Psoas muscle (tissue), 8 donors: Measurements from ENCODE around the gene ELAVL2. TPM values are rescaled to one million over a fixed set of nuclear protein-coding genes. Genes with fewer than 3 reads are reported as not detected.

ENCODE experiments used
- ATAC-seq, 4 donors: fragments of 200-7000 bp; cut with Tn5 transposase; one replicate each; pipeline ENCODE4 v1.9.1; 2020; ENCODE audit warnings: moderate library complexity in 3 of 4, mild to moderate bottlenecking in 2 of 4
- DNase-seq, 2 donors: peaks; one replicate each; pipeline ENCODE4 v3.0.0-alpha.2; 2020
- H3K27ac ChIP-seq: fragments of 200-600 bp; one replicate; pipeline ENCODE4 v1.8.0; 2022
- H3K27me3 ChIP-seq, 3 donors: fragments of 200-600 bp in 1 of 3; one replicate each; pipeline versions ENCODE4 v1.6.1 to v1.8.0; 2013 to 2022; ENCODE audit warnings: low read length in 2 of 3, mild to moderate bottlenecking in 2 of 3, moderate library complexity in 1 of 3; ENCODE audit not compliant: insufficient read depth in 3 of 3
- H3K36me3 ChIP-seq, 2 donors: fragments of 200-600 bp in 1 of 2; one replicate each; pipeline versions ENCODE4 v1.6.1 to v1.8.0; 2013 to 2022; ENCODE audit warnings: low read depth in 1 of 2, mild to moderate bottlenecking in 1 of 2, moderate library complexity in 1 of 2; ENCODE audit not compliant: insufficient read depth in 1 of 2
- H3K4me1 ChIP-seq: fragments of 200-600 bp; one replicate; pipeline ENCODE4 v1.8.0; 2022
- H3K4me3 ChIP-seq: fragments of 200-600 bp; one replicate; pipeline ENCODE4 v1.8.0; 2022; ENCODE audit warnings: mild to moderate bottlenecking
- H3K9me3 ChIP-seq: fragments of 200-600 bp; one replicate; pipeline ENCODE4 v1.8.0; 2022
- CTCF ChIP-seq: fragments of 200-600 bp; IDR thresholded peaks from one replicate; pipeline ENCODE4 v1.8.0; 2022; ENCODE audit warnings: antibody characterized with exemption
- WGBS, 3 donors: extraction: QIAGEN DNeasy Blood & Tissue Kit; methylation state at CpG; one replicate each; pipeline versions ENCODE4 v1.1.6 to v1.1.7; 2013; 5-methylcytosine and 5-hydroxymethylcytosine counted together
- intact Hi-C, 2 donors: fragments of 100-400 bp; cut with DNase I; formaldehyde crosslinking; loops; one replicate each; pipeline versions ENCODE4 v1.11.0 to v1.14.2; 2022
- polyA plus RNA-seq, 3 donors: library from polyadenylated mRNA; stranded (reverse); fragments of 200-250 nt; gene quantifications; one replicate each; pipeline ENCODE4 v1.2.3, GENCODE V29; 2013
- total RNA-seq, 4 donors: library from RNA; stranded (reverse); fragmentation: NEBNext Ultra II Directional in 2 of 4; extraction: Animal tissue kit (Norgen Biotek cat#: 25700) in 2 of 4; gene quantifications; one replicate each; pipeline versions ENCODE4 v1.2.1 to v1.2.4, GENCODE V29; 2021 to 2023
- donor health status: healthy with polysubstance abuse.
- donor health status: DM: no; HTN: no; CAD: no; lungs with moderate emphysema.
- donor health status: Bipolar disorder and iron deficiency.
- donor health status: healthy.
- donor health status: DM: yes; HTN: yes; CAD: no.
- donor health status: DM: no; HTN: no; CAD: no.
- donor health status: DM: no; HTN: no; CAD: no.
- donor health status: DM: yes; HTN: yes; CAD: no.

The ELAVL2 gene
- total and polyA plus RNA-seq, 7 donors, result 0.03 to 0.32 (median 0.04) TPM; not detected in 4

- TF ChIP-seq CTCF, result no peak
- peak overlapping the region; percentile 41 for H3K4me3 ChIP-seq
- H3K27me3 ChIP-seq, result peaks cover 2 to 32% (median 3%) of the 10 kb centered on the region in 3 donors
- ATAC-seq (peak in 2 of 4 donors; percentile 33 to 37), DNase-seq (no peak)
- H3K9me3 ChIP-seq, result no peaks in the 10 kb centered on the region
- intact Hi-C loops, result no loop called here
- no peak overlapping the region for H3K27ac ChIP-seq
- 0 to 1% (median 0%) methylated on average over 16 to 17 of the region's 17 CpGs for WGBS, 3 donors
- no peaks in the 10 kb centered on the region for H3K36me3 ChIP-seq
- peaks cover 5% of the 10 kb centered on the region for H3K4me1 ChIP-seq
Measured at GRCh38 chr9:23850242-23850689, 24.2 kb upstream of the ELAVL2 start.

- H3K9me3 ChIP-seq, result no peaks in the 10 kb centered on the region
- H3K27ac ChIP-seq, result no peak overlapping the region
- intact Hi-C loops, result no loop called here
- H3K36me3 ChIP-seq, result no peaks in the 10 kb centered on the region
- ATAC-seq (no peak), DNase-seq (no peak)
- H3K4me1 ChIP-seq, result peaks cover 5% of the 10 kb centered on the region
- peaks cover 2 to 32% (median 3%) of the 10 kb centered on the region in 3 donors for H3K27me3 ChIP-seq
- H3K4me3 ChIP-seq, result no peak overlapping the region
- no peak for TF ChIP-seq CTCF
- WGBS, 3 donors, result 11 to 13% (median 12%) methylated on average over 11 of the region's 11 CpGs
Measured at GRCh38 chr9:23849379-23850035, 23.5 kb upstream of the ELAVL2 start.

- Histone ChIP-seq H3K4me1 (no peaks in the 10 kb centered on the region), H3K4me3 (no peak overlapping the region), H3K27me3 (peaks cover 0 to 4% (median 0%) of the 10 kb centered on the region in 3 donors), H3K36me3 (no peaks in the 10 kb centered on the region), H3K27ac (no peak overlapping the region), H3K9me3 (no peaks in the 10 kb centered on the region)
- intact Hi-C loops, result no loop called here
- no peak for ATAC-seq
- DNase-seq, result no peak
- WGBS, 3 donors, result 88 to 97% (median 92%) methylated on average over 1 of the region's 1 CpG
- TF ChIP-seq CTCF, result no peak
Measured at GRCh38 chr9:23842565-23843129, 16.6 kb upstream of the ELAVL2 start.

- no peak overlapping the region for H3K4me3 ChIP-seq
- ATAC-seq, result no peak
- intact Hi-C loops, result no loop called here
Measured at GRCh38 chr9:23841304-23841703, 15.3 kb upstream of the ELAVL2 start.

More at GRCh38 chr9:23841304-23841703, 15.3 kb upstream of the ELAVL2 start:
- H3K27me3 ChIP-seq, result peaks cover 0 to 4% (median 4%) of the 10 kb centered on the region in 3 donors
- H3K27ac ChIP-seq, result no peak overlapping the region
- TF ChIP-seq CTCF, result no peak
- H3K36me3 ChIP-seq, result no peaks in the 10 kb centered on the region
- no peaks in the 10 kb centered on the region for H3K4me1 ChIP-seq
- DNase-seq, result no peak
- H3K9me3 ChIP-seq, result no peaks in the 10 kb centered on the region
- whole genome bisulfite sequencing, 3 donors, result 69 to 79% (median 71%) methylated on average over 2 of the region's 2 CpGs
